HFFc6 (cell line): ENCODE data around the gene TSC22D2. TPM values are rescaled to one million over a fixed set of nuclear protein-coding genes. Genes with fewer than 3 reads are reported as not detected.

Source experiments
- DNase-seq: peaks from one replicate; pipeline ENCODE4 v3.0.0-alpha.2; 2018
- H3K27ac Mint-ChIP-seq: 2 replicates; pipeline ENCODE4 v1.8.0; 2020; ENCODE audit warnings: mild to moderate bottlenecking, mixed read lengths
- H3K27me3 Mint-ChIP-seq: 2 replicates; pipeline ENCODE4 v1.8.0; 2021; ENCODE audit warnings: mild to moderate bottlenecking, moderate library complexity, mixed read lengths; ENCODE audit not compliant: insufficient read depth
- H3K36me3 Mint-ChIP-seq: 2 replicates; pipeline ENCODE4 v1.8.0; 2021; ENCODE audit warnings: low read depth, mixed read lengths
- H3K4me1 Mint-ChIP-seq: 2 replicates; pipeline ENCODE4 v1.8.0; 2020; ENCODE audit warnings: low read depth, mixed read lengths
- H3K4me3 Mint-ChIP-seq: 2 replicates; pipeline ENCODE4 v1.8.0; 2020; ENCODE audit warnings: mild to moderate bottlenecking, moderate library complexity, mixed read lengths
- H3K9me3 Mint-ChIP-seq: 2 replicates; pipeline ENCODE4 v1.8.0; 2020; ENCODE audit warnings: mild to moderate bottlenecking, mixed read lengths
- total RNA-seq, 6 experiments: library from RNA; stranded (reverse); fragmentation: NEBNext Ultra II Directional; extraction: Animal tissue kit (Norgen Biotek cat#: 25700); gene quantifications; 2 replicates in 1 of 6; 3 replicates in 5 of 6; pipeline ENCODE4 v1.2.3, GENCODE V29; 2021
- TF ChIP-seq, protein P1 (sequence below): fragments of 200-600 bp; sonication (generic); IDR thresholded peaks from 2 replicates; pipeline ENCODE4 v1.5.0; 2021; ENCODE audit warnings: antibody characterized with exemption, mild to moderate bottlenecking

The TSC22D2 gene
- total RNA-seq, 6 experiments from 2014 or later = 56.8 to 81.2 (median 63.0) TPM

DNA sequence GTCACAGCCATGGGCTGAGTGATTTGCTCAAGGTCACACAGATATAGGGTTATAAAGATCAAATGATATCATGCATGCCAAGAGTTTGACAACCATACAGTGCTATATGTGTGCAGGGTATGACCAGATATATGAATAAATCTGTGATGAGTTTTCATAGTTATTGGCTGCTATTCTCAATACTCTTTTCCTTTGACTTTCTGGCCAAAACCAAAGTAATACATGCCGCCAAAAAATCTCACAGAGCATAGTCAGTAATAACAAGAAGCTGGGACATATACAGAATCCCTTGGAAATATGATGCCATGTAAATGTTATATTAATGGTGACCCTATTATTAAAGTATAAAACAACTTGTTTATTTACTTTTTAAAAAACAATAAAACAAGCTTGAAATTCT is 11.6 kb upstream of the TSC22D2 start:
- TF ChIP-seq, protein P1, sequence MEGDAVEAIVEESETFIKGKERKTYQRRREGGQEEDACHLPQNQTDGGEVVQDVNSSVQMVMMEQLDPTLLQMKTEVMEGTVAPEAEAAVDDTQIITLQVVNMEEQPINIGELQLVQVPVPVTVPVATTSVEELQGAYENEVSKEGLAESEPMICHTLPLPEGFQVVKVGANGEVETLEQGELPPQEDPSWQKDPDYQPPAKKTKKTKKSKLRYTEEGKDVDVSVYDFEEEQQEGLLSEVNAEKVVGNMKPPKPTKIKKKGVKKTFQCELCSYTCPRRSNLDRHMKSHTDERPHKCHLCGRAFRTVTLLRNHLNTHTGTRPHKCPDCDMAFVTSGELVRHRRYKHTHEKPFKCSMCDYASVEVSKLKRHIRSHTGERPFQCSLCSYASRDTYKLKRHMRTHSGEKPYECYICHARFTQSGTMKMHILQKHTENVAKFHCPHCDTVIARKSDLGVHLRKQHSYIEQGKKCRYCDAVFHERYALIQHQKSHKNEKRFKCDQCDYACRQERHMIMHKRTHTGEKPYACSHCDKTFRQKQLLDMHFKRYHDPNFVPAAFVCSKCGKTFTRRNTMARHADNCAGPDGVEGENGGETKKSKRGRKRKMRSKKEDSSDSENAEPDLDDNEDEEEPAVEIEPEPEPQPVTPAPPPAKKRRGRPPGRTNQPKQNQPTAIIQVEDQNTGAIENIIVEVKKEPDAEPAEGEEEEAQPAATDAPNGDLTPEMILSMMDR = no peak
- Mint-ChIP-seq H3K9me3 (no peaks in the 10 kb centered on the region), H3K4me3 (no peak overlapping the region), H3K4me1 (peaks cover 46% of the 10 kb centered on the region), H3K27ac (no peak overlapping the region), H3K27me3 (peaks cover 2% of the 10 kb centered on the region; the same call in 1 of the 2 replicates), H3K36me3 (0 out of 2 replicates have a peak, but pooled peaks cover 5% of the 10 kb centered on the region)
- DNase-seq = no peak

GRCh38 chr3:150396956-150397550 is 11.0 kb upstream of the TSC22D2 start:
- Mint-ChIP-seq H3K27me3 (peaks cover 1% of the 10 kb centered on the region; the same call in 1 of the 2 replicates), H3K36me3 (0 out of 2 replicates have a peak, but pooled peaks cover 5% of the 10 kb centered on the region), H3K27ac (no peak overlapping the region), H3K4me1 (peaks cover 40% of the 10 kb centered on the region), H3K4me3 (no peak overlapping the region), H3K9me3 (no peaks in the 10 kb centered on the region)
- TF ChIP-seq, protein P1 = no peak
- DNase-seq = no peak

DNA sequence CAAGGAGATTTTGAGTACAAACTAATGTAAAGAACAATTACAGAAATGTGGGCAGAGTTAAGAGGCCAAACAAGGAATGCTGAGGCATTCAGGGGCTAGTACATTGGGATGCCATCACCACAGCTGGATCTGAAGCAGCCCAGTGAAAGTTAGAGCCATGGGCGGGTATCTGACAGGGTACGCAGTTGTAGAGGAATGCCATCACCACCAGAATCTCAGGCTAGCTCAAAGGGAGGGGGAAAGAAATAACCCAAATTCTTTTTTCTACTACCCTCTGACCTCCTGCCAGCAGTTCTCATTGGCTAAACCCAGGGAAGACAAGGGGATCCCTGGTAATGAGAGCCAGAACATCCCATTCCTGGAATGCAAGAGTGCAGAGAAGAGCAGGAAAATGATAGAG is 9.0 kb upstream of the TSC22D2 start:
- H3K27me3 Mint-ChIP-seq = no peaks in the 10 kb centered on the region
- H3K36me3 Mint-ChIP-seq = peaks cover under 1% of the 10 kb centered on the region; the same call in 1 of the 2 replicates
- H3K9me3 Mint-ChIP-seq = no peaks in the 10 kb centered on the region
- H3K27ac Mint-ChIP-seq = no peak overlapping the region
- H3K4me1 Mint-ChIP-seq = peaks cover 27% of the 10 kb centered on the region
- DNase-seq = no peak
- TF ChIP-seq, protein P1 = no peak
- no peak overlapping the region for H3K4me3 Mint-ChIP-seq

GRCh38 chr3:150401285-150401684 is 6.8 kb upstream of the TSC22D2 start:
- H3K27me3 Mint-ChIP-seq = no peaks in the 10 kb centered on the region
- H3K9me3 Mint-ChIP-seq = no peaks in the 10 kb centered on the region
- H3K27ac Mint-ChIP-seq = no peak overlapping the region

DNA sequence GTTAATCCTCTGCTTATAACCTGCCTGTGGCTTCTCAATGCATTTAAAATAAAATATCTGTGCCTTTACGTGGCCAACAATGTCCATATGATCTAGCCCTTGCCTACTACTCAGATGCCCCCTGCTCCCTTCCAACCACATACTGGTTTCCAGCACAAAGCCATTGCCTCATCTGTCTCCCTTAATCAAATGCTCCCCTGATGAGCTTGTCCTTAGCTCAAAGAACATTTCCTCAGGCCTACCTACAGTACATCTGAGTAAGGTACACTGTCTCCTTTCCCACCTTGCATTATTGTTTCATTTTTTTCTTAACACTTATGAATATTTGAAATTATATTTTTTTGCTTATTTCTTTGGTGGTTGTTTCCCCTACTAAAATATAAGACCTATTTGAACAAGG is 5.9 kb upstream of the TSC22D2 start:
- TF ChIP-seq, protein P1 = no peak
- no peak overlapping the region for H3K27ac Mint-ChIP-seq
- H3K9me3 Mint-ChIP-seq = no peaks in the 10 kb centered on the region
- H3K27me3 Mint-ChIP-seq = no peaks in the 10 kb centered on the region
- DNase-seq = no peak
- H3K36me3 Mint-ChIP-seq = peaks cover 4% of the 10 kb centered on the region; the same call in 1 of the 2 replicates
- peaks cover 36% of the 10 kb centered on the region for H3K4me1 Mint-ChIP-seq
- no peak overlapping the region for H3K4me3 Mint-ChIP-seq

More at GRCh38 chr3:150401285-150401684, 6.8 kb upstream of the TSC22D2 start:
- Mint-ChIP-seq H3K4me3 (no peak overlapping the region), H3K36me3 (peaks cover 4% of the 10 kb centered on the region; the same call in 1 of the 2 replicates), H3K4me1 (peaks cover 26% of the 10 kb centered on the region)
- TF ChIP-seq, protein P1 = no peak
- DNase-seq = no peak
